GM23338 (cell line): Measurements from ENCODE around the gene LYSMD4.

Experiments
- CREB1 ChIP-seq: fragments of 250-450 bp; sonication (Bioruptor Pico); IDR thresholded peaks from 2 replicates; pipeline ENCODE4 v1.5.0; 2020; ENCODE audit warnings: low read depth, mild to moderate bottlenecking, moderate library complexity
- CTCF ChIP-seq, 2 experiments: fragments of 200-600 bp in 1 of 2; sonication (generic) in 1 of 2; conservative IDR thresholded peaks; 2 replicates each; pipeline versions ENCODE4 v1.5.1 to v1.6.1; 2016 to 2017; ENCODE audit warnings: antibody characterized with exemption in 2 of 2, low read depth in 2 of 2, mild to moderate bottlenecking in 2 of 2, moderate library complexity in 1 of 2
- ETS1 ChIP-seq: IDR thresholded peaks from 2 replicates; pipeline ENCODE4 v1.6.1; 2016; ENCODE audit warnings: antibody characterized with exemption
- EZH2 ChIP-seq: fragments of 200-600 bp; sonication (generic); IDR thresholded peaks from one replicate; pipeline ENCODE4 v1.8.0; 2017; ENCODE audit warnings: antibody characterized with exemption, mild to moderate bottlenecking, low read depth; ENCODE audit not compliant: unreplicated experiment
- EZH2phosphoT487 ChIP-seq: fragments of 200-600 bp; sonication (generic); IDR thresholded peaks from one replicate; pipeline ENCODE4 v1.8.1; 2018; ENCODE audit warnings: antibody characterized with exemption; ENCODE audit not compliant: unreplicated experiment
- JUNB ChIP-seq: IDR thresholded peaks from one replicate; pipeline ENCODE4 v1.6.1; 2016; ENCODE audit warnings: antibody characterized with exemption; ENCODE audit not compliant: unreplicated experiment
- NANOG ChIP-seq: IDR thresholded peaks from 2 replicates; pipeline ENCODE4 v1.6.1; 2016; ENCODE audit warnings: antibody characterized with exemption, borderline replicate concordance
- POLR2AphosphoS5 ChIP-seq: IDR thresholded peaks from 2 replicates; pipeline ENCODE4 v1.6.1; 2016; ENCODE audit warnings: antibody characterized with exemption, low read depth
- REST ChIP-seq: IDR thresholded peaks from one replicate; pipeline ENCODE4 v1.6.1; 2018; ENCODE audit warnings: antibody characterized with exemption; ENCODE audit not compliant: unreplicated experiment
- ZNF114 ChIP-seq: fragments of 250-450 bp; sonication (Bioruptor Pico); IDR thresholded peaks from 2 replicates; pipeline ENCODE4 v1.5.0; 2020; ENCODE audit warnings: mild to moderate bottlenecking, moderate library complexity
- ZNF331 ChIP-seq: fragments of 250-450 bp; sonication (Bioruptor Pico); IDR thresholded peaks from 2 replicates; pipeline ENCODE4 v1.5.0; 2020; ENCODE audit warnings: low read depth, mild to moderate bottlenecking, moderate library complexity
- ZNF462 ChIP-seq: fragments of 250-450 bp; sonication (Bioruptor Pico); IDR thresholded peaks from 2 replicates; pipeline ENCODE4 v1.5.0; 2020; ENCODE audit warnings: mild to moderate bottlenecking, moderate library complexity

GRCh38 chr15:99720533-99720932 lies 12.7 kb downstream of the LYSMD4 start:
- TF ChIP-seq CTCF (conservative IDR thresholded peaks at IDR 0.05; ENCODE audit: low read depth in 2 of 2) (no peak), CREB1 (CRISPR knock-in tag) (no peak), ZNF114 (CRISPR knock-in tag) (no peak), POLR2AphosphoS5 (no peak), EZH2 (no peak), EZH2phosphoT487 (no peak), ETS1 (no peak), ZNF462 (CRISPR knock-in tag) (no peak), REST (no peak), NANOG (no peak), ZNF331 (CRISPR knock-in tag) (no peak), JUNB (no peak)
